Glutamatergic neuron (in vitro differentiated cells): ENCODE results near the gene TENT4B. TPM values are rescaled to one million over a fixed set of nuclear protein-coding genes. Genes with fewer than 3 reads are reported as not detected.
"Not testable (repeated sequence)": the region's sequence is repeated elsewhere in the genome, so short reads cannot be mapped to it uniquely, and the experiment has no call there.

Experiments
- DNase-seq: peaks from one replicate; pipeline ENCODE4 v3.0.0; 2022
- H3K27ac Mint-ChIP-seq: one replicate; pipeline ENCODE4 v1.8.0; 2020; ENCODE audit warnings: mild to moderate bottlenecking, mixed read lengths, inconsistent platforms; ENCODE audit not compliant: unreplicated experiment
- H3K27me3 Mint-ChIP-seq: one replicate; pipeline ENCODE4 v1.8.0; 2020; ENCODE audit warnings: mild to moderate bottlenecking, moderate library complexity, mixed read lengths, inconsistent platforms; ENCODE audit not compliant: unreplicated experiment
- H3K36me3 Mint-ChIP-seq: one replicate; pipeline ENCODE4 v1.8.0; 2020; ENCODE audit warnings: mild to moderate bottlenecking, mixed read lengths, inconsistent platforms; ENCODE audit not compliant: unreplicated experiment
- H3K4me1 Mint-ChIP-seq: one replicate; pipeline ENCODE4 v1.8.0; 2020; ENCODE audit warnings: mild to moderate bottlenecking, low read depth, mixed read lengths, inconsistent platforms; ENCODE audit not compliant: unreplicated experiment
- H3K4me3 Mint-ChIP-seq: one replicate; pipeline ENCODE4 v1.8.0; 2020; ENCODE audit warnings: mild to moderate bottlenecking, mixed read lengths, inconsistent platforms; ENCODE audit not compliant: unreplicated experiment
- H3K9me3 Mint-ChIP-seq: one replicate; pipeline ENCODE4 v1.8.0; 2020; ENCODE audit warnings: mild to moderate bottlenecking, moderate library complexity, mixed read lengths, inconsistent platforms; ENCODE audit not compliant: unreplicated experiment
- CTCF ChIP-seq: fragments of 200-600 bp; sonication (generic); IDR thresholded peaks from one replicate; pipeline ENCODE4 v1.5.0; 2021; ENCODE audit not compliant: partially characterized antibody, unreplicated experiment
- total RNA-seq: library from RNA; stranded (reverse); fragmentation: NEBNext Ultra II Directional; extraction: Animal tissue kit (Norgen Biotek cat#: 25700); gene quantifications from one replicate; pipeline ENCODE4 v1.2.1, GENCODE V29; 2021; ENCODE audit not compliant: unreplicated experiment

Gene TENT4B
- total RNA-seq, 1 donor from 2014 or later, result 9.5 TPM

- Mint-ChIP-seq H3K4me3 (no peak overlapping the region), H3K27me3 (peaks cover 4% of the 10 kb centered on the region), H3K4me1 (no peaks in the 10 kb centered on the region), H3K27ac (no peak overlapping the region), H3K36me3 (no peaks in the 10 kb centered on the region), H3K9me3 (no peaks in the 10 kb centered on the region)
- TF ChIP-seq CTCF, result no peak
- DNase-seq, result no peak
Measured at GRCh38 chr16:50121721-50122445, 31.2 kb upstream of the TENT4B start.

- Mint-ChIP-seq H3K4me3 (no peak overlapping the region), H3K36me3 (no peaks in the 10 kb centered on the region), H3K27ac (no peak overlapping the region), H3K27me3 (peaks cover 4% of the 10 kb centered on the region), H3K4me1 (no peaks in the 10 kb centered on the region), H3K9me3 (no peaks in the 10 kb centered on the region)
- DNase-seq, result no peak
- TF ChIP-seq CTCF, result no peak
Measured at GRCh38 chr16:50123417-50123816, 29.7 kb upstream of the TENT4B start.

GRCh38 chr16:50124769-50125168 lies 28.3 kb upstream of the TENT4B start:
- H3K4me1 Mint-ChIP-seq, result no peaks in the 10 kb centered on the region
- H3K27me3 Mint-ChIP-seq, result peaks cover 2% of the 10 kb centered on the region
- no peak for TF ChIP-seq CTCF
- no peaks in the 10 kb centered on the region for H3K9me3 Mint-ChIP-seq
- DNase-seq, result no peak
- H3K36me3 Mint-ChIP-seq, result no peaks in the 10 kb centered on the region
- H3K27ac Mint-ChIP-seq, result no peak overlapping the region
- no peak overlapping the region for H3K4me3 Mint-ChIP-seq

- H3K27me3 Mint-ChIP-seq, result peaks cover 2% of the 10 kb centered on the region
- H3K36me3 Mint-ChIP-seq, result no peaks in the 10 kb centered on the region
- H3K4me3 Mint-ChIP-seq, result no peak overlapping the region
- DNase-seq, result no peak
- no peak for TF ChIP-seq CTCF
- no peaks in the 10 kb centered on the region for H3K4me1 Mint-ChIP-seq
- no peaks in the 10 kb centered on the region for H3K9me3 Mint-ChIP-seq
- H3K27ac Mint-ChIP-seq, result no peak overlapping the region
Measured at GRCh38 chr16:50126183-50126582, 26.9 kb upstream of the TENT4B start.

GRCh38 chr16:50132571-50132970 lies 20.5 kb upstream of the TENT4B start:
- H3K36me3 Mint-ChIP-seq, H3K4me1 Mint-ChIP-seq, H3K27me3 Mint-ChIP-seq, DNase-seq, H3K27ac Mint-ChIP-seq, H3K4me3 Mint-ChIP-seq, H3K9me3 Mint-ChIP-seq: not testable (repeated sequence)
